T-cell (primary cell): ENCODE data around the gene IFITM2. TPM values are rescaled to one million over a fixed set of nuclear protein-coding genes. Genes with fewer than 3 reads are reported as not detected.
A peak's percentile ranks its signal among the peaks of the same experiment; 100 is the strongest.
"Not testable (repeated sequence)": the region's sequence is repeated elsewhere in the genome, so short reads cannot be mapped to it uniquely, and the experiment has no call there.

ENCODE experiments used
- ATAC-seq, 4 experiments: fragments of 200-7000 bp in 3 of 4; fragments of 150-1000 bp in 1 of 4; cut with Tn5 transposase; replicated peaks in 1 of 4; 1 replicate in 3 of 4; 2 replicates in 1 of 4; pipeline ENCODE4 v1.10.0; 2021; ENCODE audit warnings: moderate library complexity in 3 of 4, mild to moderate bottlenecking in 2 of 4, moderate number of reproducible peaks in 1 of 4
- CTCF ChIA-PET, 2 donors: fragments of 300-600 bp; sonication (Branson Sonifier 250); formaldehyde crosslinking; loops; one replicate each; lab custom pipeline; 2022; ENCODE audit warnings: antibody characterized with exemption in 2 of 2; lab: Charles Lee
- POLR2A ChIA-PET, 2 donors: fragments of 300-600 bp; sonication (Branson Sonifier 250); formaldehyde crosslinking; loops; one replicate each; lab custom pipeline; 2022; ENCODE audit warnings: antibody characterized with exemption in 2 of 2; lab: Charles Lee
- DNase-seq, 35 experiments: peaks; one replicate each; pipeline versions ENCODE4 v3.0.0 to v3.0.0-alpha.2; 2013 to 2023
- H3K27ac ChIP-seq: one replicate; pipeline ENCODE4 v1.5.1; 2013; ENCODE audit warnings: low read length
- H3K27me3 ChIP-seq, 2 experiments: replicated peaks in 1 of 2; 1 replicate in 1 of 2; 2 replicates in 1 of 2; pipeline versions ENCODE4 v1.6.1 to v1.7.0; 2013; ENCODE audit warnings: low read length in 1 of 2, mixed read lengths in 1 of 2; ENCODE audit not compliant: control insufficient read depth in 2 of 2, insufficient read depth in 2 of 2; ENCODE audit errors: extremely low read depth in 1 of 2
- H3K36me3 ChIP-seq, 2 donors: 1 replicate in 1 of 2; 2 replicates in 1 of 2; pipeline versions ENCODE4 v1.6.1 to v1.7.0; 2013; ENCODE audit warnings: low read length in 1 of 2; ENCODE audit not compliant: control insufficient read depth in 2 of 2, insufficient read depth in 1 of 2; ENCODE audit errors: extremely low read depth in 1 of 2
- H3K4me1 ChIP-seq, 2 experiments: 1 replicate in 1 of 2; 2 replicates in 1 of 2; pipeline versions ENCODE4 v1.6.1 to v1.7.0; 2013; ENCODE audit warnings: low read length in 2 of 2, mixed read lengths in 1 of 2; ENCODE audit not compliant: insufficient read depth in 2 of 2, control insufficient read depth in 1 of 2; ENCODE audit errors: extremely low read depth in 1 of 2
- H3K4me3 ChIP-seq, 2 donors: 1 replicate in 1 of 2; 2 replicates in 1 of 2; pipeline versions ENCODE4 v1.5.1 to v1.7.0; 2013; ENCODE audit warnings: mild to moderate bottlenecking in 2 of 2, low read length in 1 of 2, moderate library complexity in 1 of 2; ENCODE audit not compliant: control insufficient read depth in 1 of 2; ENCODE audit errors: extremely low read depth in 1 of 2
- H3K9me3 ChIP-seq: 2 replicates; pipeline ENCODE4 v1.7.0; 2013
- H3K27ac Mint-ChIP-seq, 2 donors: one replicate each; pipeline ENCODE4 v1.8.0; 2020 to 2021; ENCODE audit warnings: mild to moderate bottlenecking in 2 of 2, mixed read lengths in 2 of 2
- H3K27me3 Mint-ChIP-seq, 2 donors: one replicate each; pipeline ENCODE4 v1.8.0; 2021 to 2022; ENCODE audit warnings: mixed read lengths in 2 of 2
- H3K36me3 Mint-ChIP-seq: one replicate; pipeline ENCODE4 v1.8.0; 2021; ENCODE audit warnings: mixed read lengths
- H3K4me1 Mint-ChIP-seq, 3 donors: one replicate each; pipeline ENCODE4 v1.8.0; 2020 to 2022; ENCODE audit warnings: mixed read lengths in 3 of 3, mild to moderate bottlenecking in 1 of 3
- H3K4me3 Mint-ChIP-seq, 3 donors: one replicate each; pipeline ENCODE4 v1.8.0; 2020 to 2022; ENCODE audit warnings: mild to moderate bottlenecking in 3 of 3, mixed read lengths in 3 of 3, moderate library complexity in 3 of 3
- H3K9me3 Mint-ChIP-seq, 3 donors: one replicate each; pipeline ENCODE4 v1.8.0; 2020 to 2022; ENCODE audit warnings: mixed read lengths in 3 of 3
- WGBS: methylation state at CpG from one replicate; pipeline ENCODE4 v1.1.5; 2013; ENCODE audit warnings: missing lambda C conversion rate; ENCODE audit not compliant: insufficient coverage; 5-methylcytosine and 5-hydroxymethylcytosine counted together
- total RNA-seq, 35 experiments: library from RNA in 6 of 35; stranded (reverse) in 6 of 35; fragments of 120-200 nt in 1 of 35; gene quantifications; one replicate each; pipeline versions ENCODE4 v1.2.1 to v1.2.4 and lab custom pipeline; 2013 to 2026

The IFITM2 gene
- 100 to 1,000 TPM; 276 to 654 (median 359) TPM for total RNA-seq
- 482 TPM for total RNA-seq (2013)
- 7.9 to 49.6 (median 21.1) reads per million in 29 experiments for total RNA-seq (lab: John Stamatoyannopoulos, UW)

- peaks cover 17 to 65% of the 10 kb centered on the region in 2 experiments for H3K4me1 ChIP-seq
- peak within 1 kb of the TSS; percentile 69 to 70 for H3K4me3 ChIP-seq
- 0% methylated on average over 12 of the region's 28 CpGs for WGBS
- not testable (repeated sequence) for H3K36me3 Mint-ChIP-seq, H3K27me3 Mint-ChIP-seq, H3K27me3 ChIP-seq, H3K36me3 ChIP-seq, H3K9me3 ChIP-seq, H3K9me3 Mint-ChIP-seq
- CTCF ChIA-PET: interaction anchor here in 1 of 2 donors (0.8 kb wide), 1 partner anchor 9 kb away, joined by 5 read pairs; no protein-coding TSS in a partner anchor
- peaks cover 51 to 66% (median 63%) of the 10 kb centered on the region in 3 donors for H3K4me1 Mint-ChIP-seq
- H3K4me3 Mint-ChIP-seq: peak within 1 kb of the TSS; percentile 84 to 94 (median 90)
- POLR2A ChIA-PET: interaction anchor here in 1 of 2 donors (0.7 kb wide), 1 partner anchor 18 kb away, joined by 5 read pairs; no protein-coding TSS in a partner anchor
- H3K27ac Mint-ChIP-seq: peak within 1 kb of the TSS; percentile 97 to 99
- DNase-seq (peak in 26 of 35 experiments; percentile 35 to 80 (median 56)), ATAC-seq (peak; percentile 55 to 73 (median 58))
- peak within 1 kb of the TSS; percentile 86 for H3K27ac ChIP-seq
Observed at GRCh38 chr11:307766-308708, at the start of gene IFITM2. Gene IFITM2, plus strand, starts transcription at chr11:307816. Its CDS starts 377 bp downstream, at chr11:308193.

- no CpG with 5 or more reads among the region's 10 CpGs for WGBS
- Mint-ChIP-seq H3K4me1 (peaks cover 0 to 11% (median 2%) of the 10 kb centered on the region in 3 donors), H3K27ac (no peak overlapping the region), H3K36me3 (no peaks in the 10 kb centered on the region), H3K4me3 (no peak overlapping the region), H3K9me3 (no peaks in the 10 kb centered on the region), H3K27me3 (peaks cover 0 to 4% of the 10 kb centered on the region in 2 donors)
- ChIA-PET CTCF (no interaction called here), POLR2A (interaction anchor here in 1 of 2 donors (0.6 kb wide), 1 partner anchor 46 kb away, joined by 5 read pairs; no protein-coding TSS in a partner anchor)
- DNase-seq (no peak), ATAC-seq (no peak)
- no peaks in the 10 kb centered on the region for H3K4me1 ChIP-seq
- H3K36me3 ChIP-seq: no peaks in the 10 kb centered on the region
- H3K4me3 ChIP-seq: no peak overlapping the region
- no peak overlapping the region for H3K27ac ChIP-seq
- no peaks in the 10 kb centered on the region for H3K9me3 ChIP-seq
- peaks cover 0 to 7% of the 10 kb centered on the region in 2 experiments for H3K27me3 ChIP-seq
Observed at GRCh38 chr11:259413-259812, 48.2 kb upstream of the IFITM2 start.

GRCh38 chr11:261624-262023 is 46.0 kb upstream of the IFITM2 start:
- DNase-seq (no peak), ATAC-seq (no peak)
- H3K36me3 ChIP-seq: no peaks in the 10 kb centered on the region
- no peaks in the 10 kb centered on the region for H3K9me3 ChIP-seq
- no peak overlapping the region for H3K27ac ChIP-seq
- no peak overlapping the region for H3K4me3 Mint-ChIP-seq
- peaks cover 1 to 11% (median 4%) of the 10 kb centered on the region in 3 donors for H3K4me1 Mint-ChIP-seq
- ChIA-PET POLR2A (interaction anchor here in 1 of 2 donors (1.0 kb wide), 1 partner anchor 13 kb away, joined by 4 read pairs; no protein-coding TSS in a partner anchor), CTCF (interaction anchor here in 1 of 2 donors (1.3 kb wide), 1 partner anchor 13 kb away, joined by 5 read pairs; no protein-coding TSS in a partner anchor)
- no peak overlapping the region for H3K27ac Mint-ChIP-seq
- no peaks in the 10 kb centered on the region for H3K36me3 Mint-ChIP-seq
- H3K27me3 Mint-ChIP-seq: peaks cover 0 to 4% of the 10 kb centered on the region in 2 donors
- no peaks in the 10 kb centered on the region for H3K9me3 Mint-ChIP-seq
- WGBS: 100% methylated on average over 1 of the region's 4 CpGs
- no peak overlapping the region for H3K4me3 ChIP-seq
- H3K4me1 ChIP-seq: peaks cover 0 to under 1% of the 10 kb centered on the region in 2 experiments
- peaks cover 0 to 7% of the 10 kb centered on the region in 2 experiments for H3K27me3 ChIP-seq

- peak overlapping the region; percentile 43 to 83 (median 72) for H3K4me3 Mint-ChIP-seq
- H3K36me3 ChIP-seq: no peaks in the 10 kb centered on the region
- H3K27me3 ChIP-seq: no peaks in the 10 kb centered on the region
- DNase-seq (peak in 4 of 35 experiments; percentile 16 to 57 (median 27)), ATAC-seq (peak in 1 of 4 experiments; percentile 1)
- POLR2A ChIA-PET: interaction anchor here in 1 of 2 donors (1.0 kb wide), 1 partner anchor 32 kb away, joined by 3 read pairs; no protein-coding TSS in a partner anchor
- peaks cover 27 to 40% (median 35%) of the 10 kb centered on the region in 3 donors for H3K4me1 Mint-ChIP-seq
- H3K27me3 Mint-ChIP-seq: no peaks in the 10 kb centered on the region
- no peaks in the 10 kb centered on the region for H3K9me3 Mint-ChIP-seq
- WGBS: 64% methylated on average over 2 of the region's 13 CpGs
- CTCF ChIA-PET: interaction anchor here in 1 of 2 donors (1.7 to 3.7 kb wide), 2 partner anchors 16 to 60 kb away, joined by 4 to 23 read pairs; partner anchors contain the start of genes BET1L and RIC8A
- H3K27ac Mint-ChIP-seq: peak overlapping the region; percentile 83 to 85
- H3K36me3 Mint-ChIP-seq: no peaks in the 10 kb centered on the region
- peaks cover 14 to 34% of the 10 kb centered on the region in 2 experiments for H3K4me1 ChIP-seq
- H3K9me3 ChIP-seq: no peaks in the 10 kb centered on the region
- H3K27ac ChIP-seq: peak overlapping the region; percentile 47
- no peak overlapping the region for H3K4me3 ChIP-seq
Observed at GRCh38 chr11:266676-267439, 40.8 kb upstream of the IFITM2 start.

GRCh38 chr11:267491-267994 is 40.1 kb upstream of the IFITM2 start:
- ChIA-PET POLR2A (interaction anchor here (0.5 to 1.0 kb wide), 3 partner anchors 10 to 72 kb away, joined by 3 to 7 read pairs (median 3); no protein-coding TSS in a partner anchor), CTCF (interaction anchor here in 1 of 2 donors (1.7 to 3.7 kb wide), 2 partner anchors 16 to 60 kb away, joined by 4 to 23 read pairs; partner anchors contain the start of genes BET1L and RIC8A)
- Mint-ChIP-seq H3K27me3 (no peaks in the 10 kb centered on the region), H3K9me3 (no peaks in the 10 kb centered on the region), H3K4me3 (peak overlapping the region; percentile 81 to 85 (median 83)), H3K27ac (peak overlapping the region; percentile 98), H3K36me3 (no peaks in the 10 kb centered on the region), H3K4me1 (peaks cover 27 to 40% (median 35%) of the 10 kb centered on the region in 3 donors)
- WGBS: 16% methylated on average over 13 of the region's 18 CpGs
- Histone ChIP-seq H3K27ac (peak overlapping the region; percentile 88), H3K4me3 (peak overlapping the region; percentile 53 to 60), H3K27me3 (no peaks in the 10 kb centered on the region), H3K9me3 (no peaks in the 10 kb centered on the region), H3K4me1 (peaks cover 14 to 34% of the 10 kb centered on the region in 2 experiments), H3K36me3 (no peaks in the 10 kb centered on the region)
- peak; percentile 40 to 58 (median 52) for ATAC-seq
- peak in 29 of 35 experiments; percentile 25 to 75 (median 54) for DNase-seq
